ENCODE measurements around the gene RHBDF2. TPM values are rescaled to one million over a fixed set of nuclear protein-coding genes. Genes with fewer than 3 reads are reported as not detected.
A peak's percentile ranks its signal among the peaks of the same experiment; 100 is the strongest.

RHBDF2 gene
- total RNA-seq, 1 experiment from 2014 or later, result 33.4 TPM

DNA sequence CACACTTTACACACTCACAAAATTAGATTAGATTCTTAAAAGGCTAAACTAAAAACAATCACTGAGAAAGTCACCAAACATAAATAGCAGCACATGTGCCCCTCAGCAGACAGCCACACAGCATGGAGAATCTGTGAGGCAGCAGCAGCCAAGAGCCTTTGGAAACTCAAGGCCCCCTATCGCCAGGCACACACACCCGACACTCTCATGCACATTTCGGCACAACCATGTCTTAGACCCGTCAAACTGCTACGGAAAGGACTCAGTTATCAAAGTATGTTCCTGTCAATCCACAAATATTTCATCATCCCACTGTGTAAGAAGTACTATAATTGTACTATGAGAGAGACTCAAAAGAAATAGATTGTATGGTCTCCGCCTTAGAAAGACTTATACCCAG is 69.2 kb downstream of the RHBDF2 start:
- no peak for DNase-seq (ENCODE audit: unreplicated experiment)
- no peak overlapping the region for H3K27ac Mint-ChIP-seq (ENCODE audit: low read depth, unreplicated experiment)
- no peaks in the 10 kb centered on the region for H3K27me3 Mint-ChIP-seq (ENCODE audit: insufficient read depth, unreplicated experiment)
- H3K4me1 Mint-ChIP-seq (ENCODE audit: insufficient read depth, unreplicated experiment), result peaks cover 10% of the 10 kb centered on the region
- ChIA-PET CTCF (interaction anchor here (0.9 kb wide), 1 partner anchor 23 kb away, joined by 3 read pairs; no protein-coding TSS in a partner anchor), POLR2A (no interaction called here)
- intact Hi-C loops (cut with micrococcal nuclease), result no loop called here
- H3K9me3 Mint-ChIP-seq (ENCODE audit: unreplicated experiment), result no peaks in the 10 kb centered on the region
- peaks cover 4% of the 10 kb centered on the region for H3K36me3 Mint-ChIP-seq (ENCODE audit: insufficient read depth, unreplicated experiment)
- TF ChIP-seq, protein P1, sequence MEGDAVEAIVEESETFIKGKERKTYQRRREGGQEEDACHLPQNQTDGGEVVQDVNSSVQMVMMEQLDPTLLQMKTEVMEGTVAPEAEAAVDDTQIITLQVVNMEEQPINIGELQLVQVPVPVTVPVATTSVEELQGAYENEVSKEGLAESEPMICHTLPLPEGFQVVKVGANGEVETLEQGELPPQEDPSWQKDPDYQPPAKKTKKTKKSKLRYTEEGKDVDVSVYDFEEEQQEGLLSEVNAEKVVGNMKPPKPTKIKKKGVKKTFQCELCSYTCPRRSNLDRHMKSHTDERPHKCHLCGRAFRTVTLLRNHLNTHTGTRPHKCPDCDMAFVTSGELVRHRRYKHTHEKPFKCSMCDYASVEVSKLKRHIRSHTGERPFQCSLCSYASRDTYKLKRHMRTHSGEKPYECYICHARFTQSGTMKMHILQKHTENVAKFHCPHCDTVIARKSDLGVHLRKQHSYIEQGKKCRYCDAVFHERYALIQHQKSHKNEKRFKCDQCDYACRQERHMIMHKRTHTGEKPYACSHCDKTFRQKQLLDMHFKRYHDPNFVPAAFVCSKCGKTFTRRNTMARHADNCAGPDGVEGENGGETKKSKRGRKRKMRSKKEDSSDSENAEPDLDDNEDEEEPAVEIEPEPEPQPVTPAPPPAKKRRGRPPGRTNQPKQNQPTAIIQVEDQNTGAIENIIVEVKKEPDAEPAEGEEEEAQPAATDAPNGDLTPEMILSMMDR (IDR thresholded peaks at IDR 0.05; ENCODE audit: unreplicated experiment), result no peak
- BruUV-seq (replicated peaks), result no TSS peak
- no peak overlapping the region for H3K4me3 Mint-ChIP-seq (ENCODE audit: unreplicated experiment)

- ChIA-PET POLR2A (no interaction called here), CTCF (interaction anchor here (0.9 to 1.9 kb wide), 6 partner anchors 14 to 33 kb away, joined by 3 to 5 read pairs (median 4); no protein-coding TSS in a partner anchor)
- H3K36me3 Mint-ChIP-seq (ENCODE audit: insufficient read depth, unreplicated experiment), result peaks cover 4% of the 10 kb centered on the region
- H3K27ac Mint-ChIP-seq (ENCODE audit: low read depth, unreplicated experiment), result no peak overlapping the region
- H3K4me3 Mint-ChIP-seq (ENCODE audit: unreplicated experiment), result no peak overlapping the region
- TF ChIP-seq, protein P1 (IDR thresholded peaks at IDR 0.05; ENCODE audit: unreplicated experiment), result no peak
- H3K27me3 Mint-ChIP-seq (ENCODE audit: insufficient read depth, unreplicated experiment), result no peaks in the 10 kb centered on the region
- H3K9me3 Mint-ChIP-seq (ENCODE audit: unreplicated experiment), result no peaks in the 10 kb centered on the region
- BruUV-seq (replicated peaks), result no TSS peak
- intact Hi-C loops (cut with micrococcal nuclease), result no loop called here
- H3K4me1 Mint-ChIP-seq (ENCODE audit: insufficient read depth, unreplicated experiment), result peaks cover 10% of the 10 kb centered on the region
- DNase-seq (ENCODE audit: unreplicated experiment), result no peak
Measured at GRCh38 chr17:76431509-76431908, 69.7 kb downstream of the RHBDF2 start.

DNA sequence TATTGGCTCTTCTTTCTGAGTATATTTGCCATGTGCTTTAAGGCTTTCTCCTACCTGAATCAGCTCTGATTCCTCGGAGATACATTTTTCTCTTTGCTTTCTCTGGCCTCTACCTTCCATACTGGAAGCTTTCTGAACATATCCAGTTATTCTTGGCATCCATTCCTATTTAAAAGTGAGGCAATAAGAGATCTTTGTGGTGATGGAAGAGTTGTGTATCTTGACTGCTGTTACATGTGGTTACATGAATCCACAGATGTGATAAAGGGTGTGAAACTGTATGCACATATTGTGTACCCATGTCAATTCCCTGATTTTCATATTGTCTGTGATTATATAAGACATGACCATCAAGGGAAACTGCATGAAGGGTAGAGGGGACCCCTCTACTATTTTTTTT is 72.7 kb downstream of the RHBDF2 start:
- intact Hi-C loops (cut with micrococcal nuclease), result no loop called here
- no peak overlapping the region for H3K4me3 Mint-ChIP-seq (ENCODE audit: unreplicated experiment)
- no peaks in the 10 kb centered on the region for H3K4me1 Mint-ChIP-seq (ENCODE audit: insufficient read depth, unreplicated experiment)
- DNase-seq (ENCODE audit: unreplicated experiment), result peak; percentile 16
- no peak overlapping the region for H3K27ac Mint-ChIP-seq (ENCODE audit: low read depth, unreplicated experiment)
- CTCF ChIA-PET, result interaction anchor here (0.6 to 1.8 kb wide), 5 partner anchors 11 to 307 kb away, joined by 3 to 13 read pairs (median 3); no protein-coding TSS in a partner anchor
- no peaks in the 10 kb centered on the region for H3K27me3 Mint-ChIP-seq (ENCODE audit: insufficient read depth, unreplicated experiment)
- POLR2A ChIA-PET, result interaction anchor here (0.5 to 1.4 kb wide), 2 partner anchors 44 to 65 kb away, joined by 3 to 4 read pairs; partner anchors contain the start of gene SPHK1
- H3K36me3 Mint-ChIP-seq (ENCODE audit: insufficient read depth, unreplicated experiment), result peaks cover 4% of the 10 kb centered on the region
- TF ChIP-seq, protein P1 (IDR thresholded peaks at IDR 0.05; ENCODE audit: unreplicated experiment), result no peak
- no TSS peak for BruUV-seq (replicated peaks)
- H3K9me3 Mint-ChIP-seq (ENCODE audit: unreplicated experiment), result no peaks in the 10 kb centered on the region

- ChIA-PET POLR2A (interaction anchor here (0.5 to 1.4 kb wide), 4 partner anchors 19 to 65 kb away, joined by 3 to 4 read pairs (median 3); partner anchors contain the start of gene SPHK1), CTCF (interaction anchor here (0.5 to 1.8 kb wide), 7 partner anchors 17 to 306 kb away, joined by 3 to 13 read pairs (median 4); no protein-coding TSS in a partner anchor)
- BruUV-seq (replicated peaks), result no TSS peak
- DNase-seq (ENCODE audit: unreplicated experiment), result peak; percentile 30
- Mint-ChIP-seq H3K27me3 (ENCODE audit: insufficient read depth, unreplicated experiment) (no peaks in the 10 kb centered on the region), H3K9me3 (ENCODE audit: unreplicated experiment) (no peaks in the 10 kb centered on the region), H3K4me1 (ENCODE audit: insufficient read depth, unreplicated experiment) (no peaks in the 10 kb centered on the region), H3K27ac (ENCODE audit: low read depth, unreplicated experiment) (no peak overlapping the region), H3K36me3 (ENCODE audit: insufficient read depth, unreplicated experiment) (peaks cover 4% of the 10 kb centered on the region), H3K4me3 (ENCODE audit: unreplicated experiment) (no peak overlapping the region)
- TF ChIP-seq, protein P1 (IDR thresholded peaks at IDR 0.05; ENCODE audit: unreplicated experiment), result no peak
- intact Hi-C loops (cut with micrococcal nuclease), result no loop called here
Measured at GRCh38 chr17:76427501-76428231, 73.6 kb downstream of the RHBDF2 start.
